HUES6 (cell line): ENCODE results near the gene GLB1L.

Experiments
- H3K27ac ChIP-seq: 2 replicates; pipeline ENCODE4 v1.7.0; 2013; ENCODE audit warnings: low read depth, mild to moderate bottlenecking, low read length, inconsistent platforms
- H3K27me3 ChIP-seq: 2 replicates; pipeline ENCODE4 v1.6.1; 2013; ENCODE audit warnings: low read length; ENCODE audit not compliant: control insufficient read depth, insufficient read depth
- H3K36me3 ChIP-seq: 2 replicates; pipeline ENCODE4 v1.6.1; 2013; ENCODE audit warnings: low read length; ENCODE audit not compliant: control insufficient read depth, insufficient read depth
- H3K4me1 ChIP-seq: 2 replicates; pipeline ENCODE4 v1.6.1; 2013; ENCODE audit warnings: low read length; ENCODE audit not compliant: control insufficient read depth, insufficient read depth
- H3K4me3 ChIP-seq: 2 replicates; pipeline ENCODE4 v1.5.1; 2013; ENCODE audit warnings: low read depth, low read length
- H3K9ac ChIP-seq: one replicate; pipeline ENCODE4 v1.6.1; 2013; ENCODE audit warnings: mild to moderate bottlenecking, low read length
- H3K9me3 ChIP-seq: 2 replicates; pipeline ENCODE4 v1.6.1; 2013; ENCODE audit warnings: low read depth, low read length; ENCODE audit not compliant: control insufficient read depth, insufficient read depth

The GLB1L gene

GRCh38 chr2:219219784-219220532, 25.3 kb downstream of the GLB1L start:
- peaks cover 59% of the 10 kb centered on the region for H3K36me3 ChIP-seq
- H3K27me3 ChIP-seq = no peaks in the 10 kb centered on the region
- peaks cover 18% of the 10 kb centered on the region for H3K4me1 ChIP-seq
- H3K9ac ChIP-seq = peak overlapping the region; percentile 86
- H3K9me3 ChIP-seq = no peaks in the 10 kb centered on the region
- H3K27ac ChIP-seq = no peak overlapping the region
- no peak overlapping the region for H3K4me3 ChIP-seq

GRCh38 chr2:219218732-219219701, 26.2 kb downstream of the GLB1L start, which contains the start of gene ABCB6:
TSS of gene ABCB6 (minus strand) at chr2:219218958. CDS start at chr2:219218673, 285 bp downstream.
- H3K36me3 ChIP-seq = peaks cover 59% of the 10 kb centered on the region
- H3K4me1 ChIP-seq = peaks cover 18% of the 10 kb centered on the region
- no peaks in the 10 kb centered on the region for H3K9me3 ChIP-seq
- peak within 1 kb of the TSS; percentile 75; the same call in 1 of the 2 replicates for H3K27ac ChIP-seq
- H3K27me3 ChIP-seq = no peaks in the 10 kb centered on the region
- H3K4me3 ChIP-seq = peak within 1 kb of the TSS; percentile 73
- H3K9ac ChIP-seq = peak within 1 kb of the TSS; percentile 86

GRCh38 chr2:219218217-219218731, 27.0 kb downstream of the GLB1L start:
- Histone ChIP-seq H3K9me3 (no peaks in the 10 kb centered on the region), H3K27me3 (no peaks in the 10 kb centered on the region), H3K4me1 (peaks cover 18% of the 10 kb centered on the region), H3K27ac (peak overlapping the region; percentile 75; the same call in 1 of the 2 replicates), H3K9ac (peak overlapping the region; percentile 86), H3K36me3 (peaks cover 59% of the 10 kb centered on the region), H3K4me3 (peak overlapping the region; percentile 73)

- no peak overlapping the region for H3K9ac ChIP-seq
- H3K36me3 ChIP-seq = peaks cover 57% of the 10 kb centered on the region
- H3K27me3 ChIP-seq = no peaks in the 10 kb centered on the region
- no peak overlapping the region for H3K27ac ChIP-seq
- no peak overlapping the region for H3K4me3 ChIP-seq
- H3K4me1 ChIP-seq = peaks cover 18% of the 10 kb centered on the region
- H3K9me3 ChIP-seq = no peaks in the 10 kb centered on the region
These were observed 28.7 kb downstream of the GLB1L start for GRCh38 chr2:219216535-219216915.

- Histone ChIP-seq H3K36me3 (peaks cover 55% of the 10 kb centered on the region), H3K9me3 (no peaks in the 10 kb centered on the region), H3K9ac (no peak overlapping the region), H3K4me1 (peaks cover 18% of the 10 kb centered on the region), H3K27me3 (no peaks in the 10 kb centered on the region), H3K27ac (no peak overlapping the region), H3K4me3 (no peak overlapping the region)
These were observed 29.2 kb downstream of the GLB1L start for GRCh38 chr2:219215871-219216534.

- peaks cover 57% of the 10 kb centered on the region for H3K36me3 ChIP-seq
- H3K4me1 ChIP-seq = peaks cover 18% of the 10 kb centered on the region
- no peaks in the 10 kb centered on the region for H3K27me3 ChIP-seq
- H3K9me3 ChIP-seq = no peaks in the 10 kb centered on the region
- H3K4me3 ChIP-seq = no peak overlapping the region
- H3K9ac ChIP-seq = no peak overlapping the region
- H3K27ac ChIP-seq = no peak overlapping the region
These were observed 30.5 kb downstream of the GLB1L start for GRCh38 chr2:219214786-219215185.

GRCh38 chr2:219214141-219214540, 31.1 kb downstream of the GLB1L start:
- Histone ChIP-seq H3K9me3 (no peaks in the 10 kb centered on the region), H3K4me3 (no peak overlapping the region), H3K4me1 (peaks cover 14% of the 10 kb centered on the region), H3K9ac (no peak overlapping the region), H3K36me3 (peaks cover 63% of the 10 kb centered on the region), H3K27me3 (no peaks in the 10 kb centered on the region), H3K27ac (no peak overlapping the region)

GRCh38 chr2:219213486-219214071, 31.7 kb downstream of the GLB1L start:
- no peak overlapping the region for H3K4me3 ChIP-seq
- no peaks in the 10 kb centered on the region for H3K27me3 ChIP-seq
- peaks cover 69% of the 10 kb centered on the region for H3K36me3 ChIP-seq
- H3K9ac ChIP-seq = no peak overlapping the region
- H3K27ac ChIP-seq = no peak overlapping the region
- no peaks in the 10 kb centered on the region for H3K9me3 ChIP-seq
- H3K4me1 ChIP-seq = peaks cover 12% of the 10 kb centered on the region

- no peaks in the 10 kb centered on the region for H3K27me3 ChIP-seq
- no peak overlapping the region for H3K4me3 ChIP-seq
- no peak overlapping the region for H3K9ac ChIP-seq
- H3K9me3 ChIP-seq = no peaks in the 10 kb centered on the region
- H3K27ac ChIP-seq = no peak overlapping the region
- peaks cover 11% of the 10 kb centered on the region for H3K4me1 ChIP-seq
- peaks cover 75% of the 10 kb centered on the region for H3K36me3 ChIP-seq
These were observed 32.2 kb downstream of the GLB1L start for GRCh38 chr2:219213026-219213415.

GRCh38 chr2:219210886-219211362, 34.3 kb downstream of the GLB1L start:
- no peak overlapping the region for H3K27ac ChIP-seq
- H3K36me3 ChIP-seq = peaks cover 77% of the 10 kb centered on the region
- H3K4me3 ChIP-seq = no peak overlapping the region
- H3K9ac ChIP-seq = no peak overlapping the region
- H3K27me3 ChIP-seq = no peaks in the 10 kb centered on the region
- no peaks in the 10 kb centered on the region for H3K9me3 ChIP-seq
- H3K4me1 ChIP-seq = peaks cover 8% of the 10 kb centered on the region
